GM18861 (cell line): ENCODE data around the gene DYNLT4.
"Not testable (repeated sequence)": the region's sequence is repeated elsewhere in the genome, so short reads cannot be mapped to it uniquely, and the experiment has no call there.

Experiments used
- ATAC-seq: cut with Tn5 transposase; IDR thresholded peaks from one replicate; pipeline ENCODE4 v1.9.1; 2021; ENCODE audit not compliant: unreplicated experiment

DYNLT4 gene

GRCh38 chr1:44775078-44775929 is 31.8 kb downstream of the DYNLT4 start, which contains the start of gene RPS8:
Gene RPS8 (plus strand): TSS chr1:44775540. CDS start chr1:44775597, 57 bp downstream.
- peak; percentile 69 for ATAC-seq

DNA sequence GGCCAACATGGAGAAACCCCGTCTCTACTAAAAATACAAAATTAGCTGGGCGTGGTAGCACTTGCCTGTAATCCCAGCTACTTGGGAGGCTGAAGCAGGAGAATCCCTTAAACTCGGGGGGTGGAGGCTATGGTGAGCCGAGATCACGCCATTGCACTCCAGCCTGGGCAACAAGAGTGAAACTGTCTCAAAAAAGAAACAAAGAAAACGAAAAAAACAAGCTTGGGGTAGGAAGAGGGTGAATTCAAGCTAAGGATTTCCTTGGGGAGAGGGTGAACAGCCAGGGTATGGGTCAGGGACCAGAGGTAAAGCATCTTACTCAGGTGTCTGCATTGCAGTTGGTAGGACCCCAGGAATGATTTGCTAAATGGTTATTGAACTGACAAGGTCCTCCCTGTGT is 40.7 kb downstream of the DYNLT4 start:
- ATAC-seq = not testable (repeated sequence)

DNA sequence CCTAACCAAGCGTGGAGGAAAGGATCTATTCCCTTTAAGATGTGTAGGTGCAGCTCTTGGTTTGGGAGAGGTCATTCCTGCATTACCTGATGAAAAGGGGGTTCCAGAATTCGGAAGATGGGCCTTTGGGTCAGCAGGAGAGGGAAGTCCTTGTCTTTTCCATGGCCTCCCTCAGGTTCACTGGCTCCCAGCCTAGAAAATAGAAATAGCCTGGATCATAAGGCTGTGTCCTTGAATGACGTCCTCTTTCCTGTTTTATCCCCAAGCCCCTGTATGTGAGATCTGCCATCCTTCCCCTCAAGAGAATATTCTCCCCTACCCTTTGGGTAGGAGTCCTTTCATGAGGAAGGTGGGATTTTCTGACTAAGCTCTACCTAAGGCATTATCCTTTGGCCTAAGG is 46.3 kb downstream of the DYNLT4 start:
- no peak for ATAC-seq

- no peak for ATAC-seq
Measured at GRCh38 chr1:44759077-44759476, 48.1 kb downstream of the DYNLT4 start.

DNA sequence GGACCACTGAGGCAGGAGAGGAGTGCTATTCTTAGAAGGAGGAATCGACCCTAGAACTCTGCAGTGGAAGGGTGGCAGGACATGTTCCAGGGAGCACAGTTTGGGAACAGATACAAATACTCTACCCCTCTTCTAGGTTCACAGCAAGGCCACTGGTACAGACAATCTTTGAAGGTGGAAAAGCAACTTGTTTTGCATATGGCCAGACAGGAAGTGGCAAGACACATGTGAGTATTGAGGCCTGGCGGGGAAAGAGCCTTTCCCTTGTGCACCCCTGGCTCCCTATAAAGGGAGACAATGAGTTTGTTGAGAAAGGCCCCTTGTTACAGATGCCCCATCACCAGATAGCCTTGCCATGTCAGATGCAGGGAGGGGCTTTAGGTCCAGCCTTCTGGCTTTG is 49.7 kb downstream of the DYNLT4 start:
- ATAC-seq = peak; percentile 64
